ENCODE results near the gene BEGAIN. TPM values are rescaled to one million over a fixed set of nuclear protein-coding genes. Genes with fewer than 3 reads are reported as not detected.

Gene BEGAIN
- total and polyA plus RNA-seq, 2 of the 8 experiments (the other 6 are each of a cell fraction or from before 2014, with no cell fraction given), result 2.9 to 3.0 TPM

- no peak overlapping the region for H4K91ac ChIP-seq (replicated peaks; ENCODE audit: insufficient read length, low read length)
- CTCF ChIA-PET (ENCODE audit: partially characterized antibody), result interaction anchor here (1.0 kb wide), 1 partner anchor 37 kb away, joined by 5 read pairs; no protein-coding TSS in a partner anchor
- no peak overlapping the region for H3K9ac ChIP-seq (replicated peaks in 1 of 4; ENCODE audit: extremely low read depth in 1 of 4, low read depth in 3 of 4, low read length in 3 of 4)
- H2BK20ac ChIP-seq (ENCODE audit: low read length), result no peak overlapping the region
- H3K9me3 ChIP-seq (ENCODE audit: insufficient read depth in 2 of 2, low read depth in 1 of 2, low read length in 1 of 2), result no peaks in the 10 kb centered on the region
- TF ChIP-seq KDM1A (IDR thresholded peaks at IDR 0.05; ENCODE audit: borderline replicate concordance, low read length) (peak; percentile 79; the same call in 1 of the 2 replicates), USF2 (IDR thresholded peaks at IDR 0.05; ENCODE audit: low read length) (no peak), YY1 (IDR thresholded peaks at IDR 0.05; ENCODE audit: low read depth, low read length) (0 out of 2 replicates have a peak, but pooled peaks have one; percentile 36), POLR2A (IDR thresholded peaks at IDR 0.05; ENCODE audit: control extremely low read depth in 1 of 2, low read depth in 2 of 2, low read length in 2 of 2) (no peak)
- no peak overlapping the region for H3K23ac ChIP-seq (ENCODE audit: insufficient read length)
- H4K8ac ChIP-seq (ENCODE audit: extremely low read depth, insufficient read depth, low read length), result no peak overlapping the region
- H3K18ac ChIP-seq (ENCODE audit: extremely low read depth, low read length), result no peak overlapping the region
- no peak overlapping the region for H4K5ac ChIP-seq (ENCODE audit: insufficient read length, low read depth, low read length)
- H2BK15ac ChIP-seq (ENCODE audit: low read length), result no peak overlapping the region
- no peak overlapping the region for H2AK5ac ChIP-seq (ENCODE audit: low read depth, low read length)
- no peak overlapping the region for H2BK12ac ChIP-seq (ENCODE audit: low read depth, low read length)
- no peaks in the 10 kb centered on the region for H4K20me1 ChIP-seq (replicated peaks in 1 of 2; ENCODE audit: control insufficient read depth in 1 of 2, insufficient read depth in 2 of 2, low read length in 2 of 2)
- H3K4me3 ChIP-seq (ENCODE audit: extremely low read depth in 1 of 4, insufficient read depth in 2 of 4, low read depth in 3 of 4, low read length in 4 of 4), result no peak overlapping the region
- H3K79me1 ChIP-seq (ENCODE audit: low read depth, low read length), result no peaks in the 10 kb centered on the region
- H2BK120ac ChIP-seq (replicated peaks; ENCODE audit: low read depth, low read length), result no peak overlapping the region
- DNase-seq (ENCODE audit: low read depth in 1 of 2, low spot score in 2 of 2) (no peak), FAIRE-seq (no peak)
- H3K4me2 ChIP-seq (ENCODE audit: insufficient read depth in 1 of 2, low read depth in 2 of 2, low read length in 2 of 2), result no peak overlapping the region
- no peak overlapping the region for H3K14ac ChIP-seq (ENCODE audit: insufficient read length)
- POLR2A ChIA-PET (ENCODE audit: partially characterized antibody), result interaction anchor here (0.6 kb wide), 1 partner anchor 150 kb away, joined by 3 read pairs; no protein-coding TSS in a partner anchor
- no peak overlapping the region for H2AFZ ChIP-seq (ENCODE audit: low read length)
- 94% methylated on average over 3 of the region's 4 CpGs; no CpG with 5 or more reads in 1 of the 2 experiments for WGBS, 2 experiments (ENCODE audit: extremely low coverage in 1 of 2, insufficient coverage in 1 of 2, insufficient read length in 1 of 2, insufficient replicate concordance in 2 of 2, low coverage in 1 of 2, low lambda C conversion rate in 2 of 2, missing lambda C conversion rate in 1 of 2)
- peaks cover 0 to 3% (median 1%) of the 10 kb centered on the region in 4 experiments; a peak in 2 of 7 replicates for H3K27me3 ChIP-seq (replicated peaks in 1 of 4; ENCODE audit: control insufficient read depth in 3 of 4, extremely low read depth in 1 of 4, insufficient read depth in 3 of 4, low read length in 3 of 4)
- H3K79me2 ChIP-seq (ENCODE audit: control insufficient read depth in 1 of 2, insufficient read depth in 2 of 2, low read length in 2 of 2), result no peaks in the 10 kb centered on the region
- peaks cover 0 to 3% (median 0%) of the 10 kb centered on the region in 4 experiments; a peak in 2 of 7 replicates for H3K4me1 ChIP-seq (replicated peaks in 1 of 4; ENCODE audit: control insufficient read depth in 3 of 4, insufficient read depth in 4 of 4, low read length in 3 of 4)
- no peak overlapping the region for H3K27ac ChIP-seq (ENCODE audit: low read depth, low read length)
- H3K4ac ChIP-seq (replicated peaks; ENCODE audit: insufficient read length, low read depth, low read length), result no peak overlapping the region
- no peak overlapping the region for H3K56ac ChIP-seq (replicated peaks; ENCODE audit: insufficient read length, low read depth, low read length)
- no peaks in the 10 kb centered on the region for H3K36me3 ChIP-seq (ENCODE audit: control insufficient read depth in 2 of 4, insufficient read depth in 4 of 4, low read length in 3 of 4)
- H3K23me2 ChIP-seq (ENCODE audit: low read depth, low read length), result no peaks in the 10 kb centered on the region
- no peak overlapping the region for H2BK5ac ChIP-seq (ENCODE audit: low read depth, low read length)
These were observed 8.7 kb downstream of the BEGAIN start for GRCh38 chr14:100578552-100578951.

All from H1 (cell line).